HL-60 (cell line): ENCODE data around the gene TUBA1B.

Experiments used
- CTCF ChIP-seq: IDR thresholded peaks from one replicate; pipeline ENCODE4 v1.5.1; 2011; ENCODE audit warnings: low read length, control low read depth, inconsistent platforms; ENCODE audit not compliant: insufficient read depth
- POLR2AphosphoS5 ChIP-seq: IDR thresholded peaks from 2 replicates; pipeline ENCODE4 v1.6.1; 2012; ENCODE audit warnings: low read depth

DNA sequence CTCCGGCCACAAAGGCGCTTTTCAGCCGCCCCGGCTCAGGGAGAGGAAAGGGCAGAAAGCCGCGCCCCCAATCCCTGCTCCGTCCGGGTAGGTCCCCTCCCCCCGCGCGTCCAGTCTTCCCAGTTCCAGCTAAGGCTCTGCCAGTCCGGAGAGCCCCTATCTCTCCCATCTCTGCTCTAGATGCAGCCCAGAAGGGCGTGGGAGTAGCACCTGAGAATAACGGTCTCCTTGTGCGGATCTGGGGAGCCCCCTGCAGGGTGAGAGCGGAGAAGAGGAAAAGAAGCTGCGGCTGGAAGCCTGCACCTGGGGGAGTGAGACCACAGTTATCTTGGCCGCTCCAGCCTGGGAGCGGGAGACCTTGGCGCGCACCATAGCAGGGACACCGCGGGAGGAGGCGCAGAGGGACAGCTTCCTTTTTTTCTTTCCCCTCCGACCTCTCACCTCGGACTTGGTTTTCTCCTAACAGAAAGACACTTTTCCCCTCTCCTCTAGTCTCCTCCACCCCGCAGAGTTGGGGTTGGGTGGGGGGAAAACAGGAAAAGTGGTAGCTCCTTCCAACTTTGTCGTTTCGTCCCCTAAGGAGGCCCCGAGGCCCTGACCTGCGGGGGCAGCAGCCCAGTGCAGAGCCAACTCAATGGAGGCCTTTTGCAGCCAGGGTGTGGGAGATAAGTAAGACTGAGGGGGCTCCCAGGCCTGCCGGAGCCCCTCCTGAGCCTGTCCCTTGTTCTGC is 38.9 kb downstream of the TUBA1B start:
- TF ChIP-seq POLR2AphosphoS5 (peak; percentile 69), CTCF (no peak)
